ENCODE results near the gene SPRR4.

GRCh38 chr1:152997901-152998300 is 27.5 kb downstream of the SPRR4 start:
- TF ChIP-seq CTCF (conservative IDR thresholded peaks at IDR 0.05), result no peak
- no peak for TF ChIP-seq EZH2 (IDR thresholded peaks at IDR 0.05; ENCODE audit: low read depth)

Data from PC-9 (cell line).